NCI-H460 (cell line): ENCODE results near the gene NTHL1. TPM values are rescaled to one million over a fixed set of nuclear protein-coding genes. Genes with fewer than 3 reads are reported as not detected.
"Not testable (repeated sequence)": the region's sequence is repeated elsewhere in the genome, so short reads cannot be mapped to it uniquely, and the experiment has no call there.

ENCODE experiments used
- DNase-seq: peaks from one replicate; pipeline ENCODE4 v3.0.0-alpha.2; 2016; ENCODE audit warnings: low read depth; ENCODE audit errors: extremely low read depth
- total RNA-seq: library from RNA; depleted of rRNA; stranded (reverse); fragments of >200 nt; shearing (Covaris generic); gene quantifications from 2 replicates; pipeline ENCODE4 v1.2.3, GENCODE V29; 2014

The NTHL1 gene
- total RNA-seq, 1 experiment from 2014 or later = 18.0 TPM

DNA sequence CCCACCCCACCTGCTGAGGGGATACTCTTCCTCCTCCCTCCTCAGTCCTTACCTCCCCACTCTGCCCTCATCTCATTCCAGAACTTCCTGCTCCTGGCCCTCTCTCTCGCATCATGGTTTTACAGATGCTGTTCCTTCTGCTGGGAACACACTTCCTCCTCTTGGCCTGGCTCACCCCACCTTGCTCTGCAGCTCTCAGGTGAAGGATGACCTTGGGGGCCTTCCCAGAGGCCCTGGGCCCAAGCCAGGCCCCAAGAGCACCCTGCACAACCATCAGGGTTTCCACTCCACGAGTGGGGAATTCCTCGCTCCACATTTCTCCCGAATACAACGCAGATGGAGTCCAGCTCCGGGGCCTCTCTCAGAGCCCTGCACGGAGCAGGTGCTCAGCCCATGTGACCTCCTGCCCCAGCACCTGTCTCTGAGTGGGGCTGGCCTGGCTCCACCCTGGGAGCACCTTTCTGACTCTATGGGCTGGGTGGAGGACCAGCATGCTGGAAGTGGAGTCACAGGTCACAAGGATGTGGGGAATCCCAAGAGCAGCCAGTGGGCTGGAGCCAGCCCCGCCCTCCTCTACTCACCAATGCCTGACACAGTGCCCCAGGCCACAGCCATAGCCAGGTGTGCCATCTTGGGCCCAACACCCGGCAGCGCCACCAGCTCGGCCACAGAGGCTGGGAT lies 4.5 kb downstream of the NTHL1 start:
- DNase-seq = no peak

DNA sequence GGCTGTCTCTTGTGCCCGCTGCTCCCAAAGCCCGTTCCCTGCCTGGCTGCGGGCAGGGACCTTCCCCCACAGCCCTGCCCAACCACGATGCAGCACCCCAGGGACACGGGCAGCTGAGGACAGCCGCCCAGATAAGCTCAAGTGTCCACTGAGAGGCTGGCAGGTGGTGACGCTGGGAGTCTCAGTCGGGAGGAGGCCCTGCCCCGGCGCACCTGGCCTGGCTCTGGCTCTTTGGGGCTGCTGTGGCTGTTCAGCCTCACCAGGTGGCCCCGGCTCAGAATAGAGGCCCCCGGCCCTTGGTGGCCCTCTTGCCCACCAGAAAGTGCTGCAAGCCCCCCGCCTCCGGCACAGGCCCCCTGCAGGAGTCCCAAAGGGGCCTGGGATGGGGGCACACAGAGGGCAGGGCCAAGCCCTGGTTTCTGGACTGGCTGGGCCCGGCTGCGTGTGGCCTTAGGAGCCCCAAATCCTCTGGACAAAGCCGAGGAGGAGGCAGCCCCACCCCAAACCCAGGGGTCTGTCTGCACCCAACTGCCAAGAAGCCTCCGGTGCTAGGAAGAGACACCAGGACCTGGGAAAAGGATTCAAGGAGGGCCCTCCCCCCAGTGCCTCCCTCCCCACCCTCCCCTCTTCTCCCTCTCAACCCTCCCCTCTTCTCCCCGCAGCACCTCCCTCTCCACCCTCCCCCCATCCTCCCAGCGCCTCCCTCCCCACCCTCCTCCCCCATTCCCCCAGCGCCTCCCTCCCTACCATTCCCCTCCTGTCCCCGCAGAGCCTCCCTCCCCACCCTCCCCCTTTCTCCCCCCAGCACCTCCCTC lies 5.3 kb downstream of the NTHL1 start:
- no peak for DNase-seq

- DNase-seq = no peak
Measured at GRCh38 chr16:2040787-2041522, 6.7 kb downstream of the NTHL1 start.

DNA sequence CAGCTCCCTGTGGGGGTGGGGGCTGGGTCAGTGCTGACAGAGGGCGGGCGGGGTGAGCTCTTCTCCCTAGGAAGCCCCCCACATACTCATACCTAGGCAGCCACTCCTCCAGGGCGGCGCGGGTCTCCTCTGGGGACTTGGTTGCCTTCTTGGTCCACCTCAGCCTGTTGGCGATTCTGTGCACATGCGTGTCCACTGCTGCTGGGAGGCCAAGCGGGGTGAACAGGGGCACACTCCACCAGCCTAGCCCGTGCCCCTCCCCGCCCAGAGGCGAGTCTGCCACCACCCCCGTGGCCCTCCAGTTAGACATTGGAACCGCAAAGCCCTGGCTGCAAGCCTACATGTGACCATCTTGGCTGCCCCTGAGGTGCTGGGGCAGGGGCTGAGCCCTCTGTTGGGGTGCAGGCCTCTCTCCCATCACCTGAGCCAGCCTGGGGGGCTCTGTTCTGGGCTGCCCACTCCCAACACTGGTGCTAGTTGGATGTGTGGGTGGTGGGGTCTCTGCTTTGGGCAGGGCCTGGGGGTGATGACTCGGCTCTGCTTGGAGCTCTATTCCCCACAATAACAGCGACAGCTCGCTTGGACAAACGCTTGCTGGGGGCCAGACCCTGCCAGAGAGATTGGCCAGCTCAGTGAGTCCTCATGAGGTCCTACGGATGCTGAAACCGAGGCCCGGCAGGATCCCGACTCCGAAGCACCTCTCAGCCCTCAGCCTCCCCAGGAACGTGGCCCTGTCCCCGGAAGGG lies 7.4 kb downstream of the NTHL1 start:
- DNase-seq = no peak

DNA sequence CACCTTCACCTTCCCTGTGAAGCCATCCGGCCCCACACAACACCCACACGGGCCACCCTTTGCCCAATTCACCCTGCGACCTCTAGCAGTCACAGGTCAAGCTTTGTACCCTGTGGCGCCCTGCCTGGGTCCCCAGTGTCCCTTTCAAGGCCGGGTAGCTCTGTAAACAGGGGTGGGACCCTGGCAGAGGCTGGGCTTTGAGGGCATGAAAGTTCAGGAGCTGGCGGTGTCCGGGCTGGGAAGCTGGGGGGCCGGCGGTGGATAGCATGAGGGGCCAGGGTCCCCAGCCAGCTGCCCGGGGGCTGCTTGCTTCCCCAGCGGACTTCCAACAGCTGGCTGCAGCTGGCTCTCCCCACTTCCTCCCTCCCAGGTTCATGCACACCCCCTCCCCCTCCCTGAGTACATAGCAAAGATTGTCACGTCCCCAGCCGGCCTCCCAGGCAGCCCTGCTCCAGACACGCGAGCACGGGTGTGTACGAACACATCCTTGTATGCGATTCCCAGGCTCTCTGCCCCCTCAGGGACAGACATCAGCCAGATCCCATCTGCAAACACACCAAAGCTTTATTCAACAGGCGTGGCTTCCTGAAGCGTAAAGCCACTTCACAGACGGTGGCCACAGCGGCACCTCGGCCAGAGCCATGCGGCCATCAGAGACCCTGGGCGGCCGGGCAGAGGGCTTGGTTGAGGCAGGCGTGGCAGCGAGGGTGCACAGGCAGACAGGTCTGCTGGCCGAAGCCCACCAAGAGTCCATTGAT lies 8.2 kb downstream of the NTHL1 start:
- DNase-seq = no peak

- DNase-seq = no peak
Measured at GRCh38 chr16:2038382-2039231, 9.0 kb downstream of the NTHL1 start.

GRCh38 chr16:2037647-2038381 lies 9.8 kb downstream of the NTHL1 start:
- DNase-seq = no peak

- no peak for DNase-seq
Measured at GRCh38 chr16:2037115-2037514, 10.5 kb downstream of the NTHL1 start.

DNA sequence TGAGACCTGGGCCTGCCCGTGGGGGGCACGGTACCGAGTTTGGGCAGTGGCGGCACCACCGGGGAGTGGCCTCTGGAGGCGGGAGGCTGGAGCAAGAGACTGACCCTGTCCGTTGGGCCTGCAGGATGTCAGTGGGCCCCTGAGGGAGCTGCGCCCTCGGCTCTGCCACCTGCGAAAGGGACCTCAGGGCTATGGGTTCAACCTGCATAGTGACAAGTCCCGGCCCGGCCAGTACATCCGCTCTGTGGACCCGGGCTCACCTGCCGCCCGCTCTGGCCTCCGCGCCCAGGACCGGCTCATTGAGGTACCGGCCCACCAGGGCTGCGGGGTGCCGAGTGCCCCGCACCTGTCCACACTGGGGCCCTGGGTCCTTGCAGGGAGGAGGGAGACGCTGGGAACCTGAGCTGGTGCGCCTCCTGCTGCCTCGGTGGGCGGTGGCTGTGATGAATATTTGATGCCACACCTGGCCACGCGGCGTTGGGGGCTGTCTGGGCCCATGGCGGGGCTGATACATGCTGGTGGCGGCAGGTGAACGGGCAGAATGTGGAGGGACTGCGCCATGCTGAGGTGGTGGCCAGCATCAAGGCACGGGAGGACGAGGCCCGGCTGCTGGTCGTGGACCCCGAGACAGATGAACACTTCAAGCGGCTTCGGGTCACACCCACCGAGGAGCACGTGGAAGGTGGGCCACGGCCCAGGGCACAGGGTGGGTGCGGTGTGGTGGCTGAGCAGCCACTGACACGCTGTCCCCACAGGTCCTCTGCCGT lies 11.3 kb downstream of the NTHL1 start:
- no peak for DNase-seq

DNA sequence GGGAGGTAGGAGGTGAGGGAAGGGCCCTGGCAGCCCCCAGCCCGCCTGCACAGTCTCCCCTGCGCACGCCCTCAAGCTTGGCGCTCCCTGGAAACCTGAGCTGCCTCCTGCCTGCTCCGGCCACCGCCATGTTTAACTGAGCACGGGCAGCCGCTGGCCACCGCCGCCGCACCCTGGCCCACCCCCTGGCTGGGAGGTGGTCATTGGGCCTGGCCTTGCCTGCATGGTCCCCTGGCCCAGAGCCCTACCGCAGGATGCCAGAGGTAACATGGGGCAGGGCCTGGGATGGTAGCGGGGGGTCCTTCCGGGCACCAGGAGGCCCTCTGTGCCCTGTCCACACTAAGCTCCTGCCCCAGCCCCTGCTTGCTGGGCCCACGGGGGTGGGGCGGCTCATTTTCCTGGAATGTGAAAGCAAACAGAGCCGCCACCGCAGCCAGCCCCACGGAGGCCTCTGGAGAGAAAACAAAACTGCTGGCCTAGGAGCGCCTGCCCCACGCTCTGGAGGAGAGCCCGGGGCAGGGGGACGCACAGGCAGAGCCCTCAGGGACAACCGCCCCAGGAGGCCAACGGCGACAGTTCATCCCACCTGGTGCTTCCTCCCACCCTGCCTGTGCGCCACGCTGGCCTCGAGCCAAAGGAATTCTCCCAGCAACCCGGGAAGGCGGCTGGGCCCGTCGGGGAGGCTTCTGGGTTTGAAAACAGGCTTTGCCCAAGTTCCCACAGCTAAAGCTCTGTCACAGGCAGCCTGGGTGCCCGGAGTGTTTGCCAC lies 12.0 kb downstream of the NTHL1 start:
- no peak for DNase-seq

- DNase-seq = no peak
Measured at GRCh38 chr16:2034696-2035430, 12.8 kb downstream of the NTHL1 start.

DNA sequence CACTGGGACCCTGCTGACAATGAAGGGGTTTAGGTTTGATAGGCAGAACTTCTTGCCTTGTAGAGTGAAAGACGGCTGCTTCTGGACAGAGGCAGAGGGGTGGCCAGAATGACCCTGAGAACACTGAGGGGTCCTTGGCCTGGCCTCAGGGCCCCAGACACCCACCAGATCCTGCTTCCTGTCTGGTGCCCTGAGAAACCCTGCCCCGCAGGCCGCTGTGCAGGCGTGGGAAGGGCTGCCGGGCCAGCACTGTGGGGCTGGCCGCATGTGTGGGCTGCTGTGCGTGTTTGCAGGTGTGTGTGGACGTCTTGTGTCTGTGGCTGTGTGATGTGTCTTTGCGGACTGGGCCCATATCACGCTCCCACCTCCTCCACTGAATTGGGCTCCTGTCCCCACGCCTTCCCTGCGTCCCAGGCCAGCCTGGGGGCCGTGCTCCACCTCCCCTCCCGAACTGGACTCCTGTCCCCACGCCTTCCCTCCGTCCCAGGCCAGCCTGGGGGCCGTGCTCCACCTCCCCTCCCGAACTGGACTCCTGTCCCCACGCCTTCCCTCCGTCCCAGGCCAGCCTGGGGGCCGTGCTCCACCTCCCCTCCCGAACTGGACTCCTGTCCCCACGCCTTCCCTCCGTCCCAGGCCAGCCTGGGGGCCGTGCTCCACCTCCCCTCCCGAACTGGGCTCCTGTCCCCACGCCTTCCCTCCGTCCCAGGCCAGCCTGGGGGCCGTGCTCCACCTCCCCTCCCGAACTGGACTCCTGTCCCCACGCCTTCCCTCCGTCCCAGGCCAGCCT lies 13.5 kb downstream of the NTHL1 start:
- not testable (repeated sequence) for DNase-seq

DNA sequence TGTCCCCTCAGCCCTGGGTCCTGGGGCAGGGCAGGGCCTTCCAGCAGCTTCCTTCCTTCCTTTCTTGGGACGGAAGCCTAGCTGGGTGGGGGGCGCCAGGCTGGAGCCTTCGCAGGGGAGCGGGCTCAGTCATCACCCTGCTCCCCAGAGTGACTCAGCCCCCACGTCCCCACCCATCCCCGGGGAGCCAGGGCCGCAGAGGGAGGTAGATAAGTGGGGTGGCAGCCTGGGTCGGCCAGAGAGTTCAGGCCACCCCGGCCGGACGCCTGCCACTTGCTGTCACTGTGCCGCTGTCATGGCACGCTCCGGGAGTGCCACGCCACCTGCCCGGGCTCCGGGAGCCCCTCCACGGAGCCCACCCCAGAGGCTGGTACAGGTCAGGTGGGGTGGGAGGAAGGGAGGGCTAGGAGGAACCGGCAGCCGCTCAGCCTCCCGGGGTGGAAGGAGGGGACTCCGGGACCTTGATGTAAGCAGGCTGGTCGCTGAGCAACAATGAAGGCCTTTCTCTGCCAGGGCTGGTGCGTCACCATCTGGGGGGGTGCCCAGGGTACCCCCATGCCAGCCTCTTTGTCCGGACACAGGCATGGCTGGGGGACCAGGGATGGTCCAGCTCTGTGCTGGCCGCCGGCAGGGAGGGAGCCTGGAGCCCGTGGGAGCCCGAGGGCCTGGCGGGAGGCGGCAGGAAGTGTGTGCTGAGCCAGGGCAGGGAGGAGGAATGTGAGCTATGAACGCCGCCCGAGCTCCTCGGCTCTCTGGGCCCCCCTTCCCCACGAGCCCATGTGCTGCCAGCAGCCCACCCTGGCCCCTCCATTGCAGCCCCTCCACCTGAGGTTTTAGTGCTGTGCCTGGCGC lies 14.4 kb downstream of the NTHL1 start:
- no peak for DNase-seq

GRCh38 chr16:2032285-2033056 lies 15.2 kb downstream of the NTHL1 start:
- no peak for DNase-seq
